Heart left ventricle (tissue), 13 donors: ENCODE data around the gene RAB28.

Experiments
- POLR2A ChIP-seq, 2 donors: fragments of 450-650 bp; IDR thresholded peaks; one replicate each; pipeline ENCODE4 v1.6.1; 2017; ENCODE audit warnings: antibody characterized with exemption in 2 of 2, mild to moderate bottlenecking in 2 of 2, moderate library complexity in 2 of 2
- TF ChIP-seq, protein P1 (sequence below), 12 donors: fragments of 200-600 bp; sonication (generic) in 4 of 12; IDR thresholded peaks; one replicate each; pipeline versions ENCODE4 v1.5.0 to v1.8.0; 2018 to 2022; ENCODE audit warnings: antibody characterized with exemption in 12 of 12, mild to moderate bottlenecking in 5 of 12
- donor health status: ischemic (EF 13 %, LVEDD 7.1; RV severe dilation, severe dysfunction).
- donor health status: DM: no; HTN: yes; CAD: no.
- donor health status: DM: no; HTN: no; CAD: no.
- donor health status: ischemic (EF 25% LVEDD 6.9; RV normal size, moderate dysfunction).
- donor health status: ischemic (EF 25% LVEDD 5.7; RV mildly dilated, moderate dysfunction).
- donor health status: ischemic (EF 35%, LVEDD 5.7; RV mildly dilated, moderate dysfunction).
- donor health status: nonischemic (EF 11% LVEDD 7.7; RV severe dilation, severe dysfunction).
- donor health status: DM: yes; HTN: yes; CAD: no.
- donor health status: PGD.
- donor health status: ischemic (EF 29% LVEDD 5.4; RV normal size, mild dysfunction).
- donor health status: nonischemic (EF 23%, LVEDD 6.1; RV moderate dilation, normal function).

DNA sequence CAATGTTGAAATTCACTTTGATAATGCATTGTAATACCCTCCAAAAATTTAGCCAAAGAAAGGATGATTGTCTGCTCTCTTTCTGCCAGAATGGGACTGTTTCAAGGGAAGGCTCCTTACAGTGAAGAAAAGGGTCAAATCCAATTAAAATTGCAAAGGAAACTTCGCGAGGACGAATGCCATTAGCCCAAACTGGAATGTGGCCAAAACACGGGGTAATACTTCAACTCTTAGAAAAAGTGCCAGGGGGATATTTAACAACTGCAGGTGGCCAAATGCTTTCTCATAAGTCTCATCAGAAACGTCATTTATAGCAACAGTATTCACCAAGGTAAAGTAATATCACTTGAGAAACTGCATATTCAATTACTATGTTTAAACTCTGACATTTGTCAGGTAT, 31.1 kb upstream of the RAB28 start:
- no peak for TF ChIP-seq POLR2A (IDR thresholded peaks at IDR 0.05)
- TF ChIP-seq, protein P1, sequence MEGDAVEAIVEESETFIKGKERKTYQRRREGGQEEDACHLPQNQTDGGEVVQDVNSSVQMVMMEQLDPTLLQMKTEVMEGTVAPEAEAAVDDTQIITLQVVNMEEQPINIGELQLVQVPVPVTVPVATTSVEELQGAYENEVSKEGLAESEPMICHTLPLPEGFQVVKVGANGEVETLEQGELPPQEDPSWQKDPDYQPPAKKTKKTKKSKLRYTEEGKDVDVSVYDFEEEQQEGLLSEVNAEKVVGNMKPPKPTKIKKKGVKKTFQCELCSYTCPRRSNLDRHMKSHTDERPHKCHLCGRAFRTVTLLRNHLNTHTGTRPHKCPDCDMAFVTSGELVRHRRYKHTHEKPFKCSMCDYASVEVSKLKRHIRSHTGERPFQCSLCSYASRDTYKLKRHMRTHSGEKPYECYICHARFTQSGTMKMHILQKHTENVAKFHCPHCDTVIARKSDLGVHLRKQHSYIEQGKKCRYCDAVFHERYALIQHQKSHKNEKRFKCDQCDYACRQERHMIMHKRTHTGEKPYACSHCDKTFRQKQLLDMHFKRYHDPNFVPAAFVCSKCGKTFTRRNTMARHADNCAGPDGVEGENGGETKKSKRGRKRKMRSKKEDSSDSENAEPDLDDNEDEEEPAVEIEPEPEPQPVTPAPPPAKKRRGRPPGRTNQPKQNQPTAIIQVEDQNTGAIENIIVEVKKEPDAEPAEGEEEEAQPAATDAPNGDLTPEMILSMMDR (IDR thresholded peaks at IDR 0.05): no peak
